ENCODE measurements around the gene HUWE1.
"Not testable (repeated sequence)": the region's sequence is repeated elsewhere in the genome, so short reads cannot be mapped to it uniquely, and the experiment has no call there.

- not testable (repeated sequence) for TF ChIP-seq CTCF (IDR thresholded peaks at IDR 0.05; ENCODE audit: borderline replicate concordance, extremely low read depth, low read length, poor library complexity, severe bottlenecking); EZH2 (IDR thresholded peaks at IDR 0.05; ENCODE audit: borderline replicate concordance, low read depth, low read length, severe bottlenecking)
Measured at GRCh38 chrX:53719666-53720065, 33.1 kb upstream of the HUWE1 start.
